Large intestine (tissue), 3 donors: ENCODE data around the gene TMBIM4. TPM values are rescaled to one million over a fixed set of nuclear protein-coding genes. Genes with fewer than 3 reads are reported as not detected.
"Not testable (repeated sequence)": the region's sequence is repeated elsewhere in the genome, so short reads cannot be mapped to it uniquely, and the experiment has no call there.

Experiments
- DNase-seq, 2 donors: peaks; one replicate each; pipeline versions ENCODE4 v3.0.0 to v3.0.0-alpha.2; 2013
- H3K27ac ChIP-seq: one replicate; pipeline ENCODE4 v1.5.1; 2013; ENCODE audit warnings: low read length
- H3K27me3 ChIP-seq: 2 replicates; pipeline ENCODE4 v1.6.1; 2013; ENCODE audit warnings: low read length; ENCODE audit not compliant: control insufficient read depth, insufficient read depth
- H3K36me3 ChIP-seq: 2 replicates; pipeline ENCODE4 v1.6.1; 2013; ENCODE audit warnings: low read length; ENCODE audit not compliant: control insufficient read depth, insufficient read depth
- H3K4me1 ChIP-seq: one replicate; pipeline ENCODE4 v1.6.1; 2013; ENCODE audit warnings: low read length; ENCODE audit not compliant: control insufficient read depth, insufficient read depth
- H3K4me3 ChIP-seq: one replicate; pipeline ENCODE4 v1.5.1; 2013; ENCODE audit warnings: low read length
- H3K9me3 ChIP-seq: one replicate; pipeline ENCODE4 v1.6.1; 2013; ENCODE audit warnings: mild to moderate bottlenecking, low read depth, low read length, moderate library complexity; ENCODE audit not compliant: control insufficient read depth
- WGBS: methylation state at CpG from one replicate; pipeline ENCODE4 v1.1.5; 2013; ENCODE audit warnings: low lambda C conversion rate; ENCODE audit not compliant: insufficient coverage; 5-methylcytosine and 5-hydroxymethylcytosine counted together
- polyA plus RNA-seq: library from polyadenylated mRNA; unstranded; fragments of 120-200 nt; gene quantifications from one replicate; pipeline ENCODE4 v1.2.1, GENCODE V29; 2013

Gene TMBIM4
- polyA plus RNA-seq, 1 donor, result 134 TPM

GRCh38 chr12:66187821-66188220 lies 18.0 kb upstream of the TMBIM4 start:
- no peak for DNase-seq
- H3K4me1 ChIP-seq, result peaks cover 5% of the 10 kb centered on the region
- 93% methylated on average over 3 of the region's 4 CpGs for WGBS
- no peaks in the 10 kb centered on the region for H3K36me3 ChIP-seq
- H3K4me3 ChIP-seq, result no peak overlapping the region
- H3K27ac ChIP-seq, result no peak overlapping the region
- H3K9me3 ChIP-seq, result peaks cover 5% of the 10 kb centered on the region
- peaks cover 32% of the 10 kb centered on the region for H3K27me3 ChIP-seq

- DNase-seq, result no peak
- H3K36me3 ChIP-seq, result no peaks in the 10 kb centered on the region
- no peak overlapping the region for H3K4me3 ChIP-seq
- peaks cover 5% of the 10 kb centered on the region for H3K9me3 ChIP-seq
- H3K27ac ChIP-seq, result no peak overlapping the region
- WGBS, result no CpG with 5 or more reads among the region's 2 CpGs
- H3K27me3 ChIP-seq, result peaks cover 32% of the 10 kb centered on the region
- H3K4me1 ChIP-seq, result peaks cover 5% of the 10 kb centered on the region
These were observed 17.2 kb upstream of the TMBIM4 start for GRCh38 chr12:66187036-66187435.

- not testable (repeated sequence) for H3K4me3 ChIP-seq, H3K4me1 ChIP-seq, H3K9me3 ChIP-seq, H3K27ac ChIP-seq, DNase-seq, H3K36me3 ChIP-seq
- H3K27me3 ChIP-seq, result peaks cover 25% of the 10 kb centered on the region
- whole genome bisulfite sequencing, result no CpG with 5 or more reads among the region's 3 CpGs
These were observed 15.0 kb upstream of the TMBIM4 start for GRCh38 chr12:66184822-66185221.

- no peak overlapping the region for H3K4me3 ChIP-seq
- H3K27ac ChIP-seq, result no peak overlapping the region
- no peak for DNase-seq
- no peaks in the 10 kb centered on the region for H3K4me1 ChIP-seq
- no CpG with 5 or more reads among the region's 3 CpGs for WGBS
- H3K9me3 ChIP-seq, result no peaks in the 10 kb centered on the region
- no peaks in the 10 kb centered on the region for H3K36me3 ChIP-seq
- H3K27me3 ChIP-seq, result peaks cover 16% of the 10 kb centered on the region
These were observed 13.2 kb upstream of the TMBIM4 start for GRCh38 chr12:66182956-66183355.

- no peaks in the 10 kb centered on the region for H3K36me3 ChIP-seq
- H3K4me1 ChIP-seq, result no peaks in the 10 kb centered on the region
- no CpG with 5 or more reads among the region's 1 CpG for WGBS
- peaks cover 12% of the 10 kb centered on the region for H3K27me3 ChIP-seq
- no peak overlapping the region for H3K27ac ChIP-seq
- no peak overlapping the region for H3K4me3 ChIP-seq
- peaks cover 10% of the 10 kb centered on the region for H3K9me3 ChIP-seq
- no peak for DNase-seq
These were observed 6.5 kb upstream of the TMBIM4 start for GRCh38 chr12:66176105-66176900.

- not testable (repeated sequence) for H3K4me3 ChIP-seq, DNase-seq, H3K27ac ChIP-seq, H3K36me3 ChIP-seq, H3K4me1 ChIP-seq, H3K9me3 ChIP-seq
- WGBS, result 77% methylated on average over 5 of the region's 54 CpGs
- peaks cover 12% of the 10 kb centered on the region for H3K27me3 ChIP-seq
These were observed 4.9 kb upstream of the TMBIM4 start for GRCh38 chr12:66174391-66175325.

- Histone ChIP-seq H3K4me3 (peak overlapping the region; percentile 81), H3K27me3 (no peaks in the 10 kb centered on the region), H3K9me3 (peaks cover 10% of the 10 kb centered on the region), H3K36me3 (no peaks in the 10 kb centered on the region), H3K27ac (peak overlapping the region; percentile 100), H3K4me1 (peaks cover 9% of the 10 kb centered on the region)
- no peak for DNase-seq
- WGBS, result 94% methylated on average over 3 of the region's 3 CpGs
These were observed 810 bp upstream of the TMBIM4 start for GRCh38 chr12:66170606-66171005.

- Histone ChIP-seq H3K36me3 (no peaks in the 10 kb centered on the region), H3K27ac (peak overlapping the region; percentile 100), H3K9me3 (peaks cover 7% of the 10 kb centered on the region), H3K4me1 (peaks cover 9% of the 10 kb centered on the region), H3K27me3 (no peaks in the 10 kb centered on the region), H3K4me3 (peak overlapping the region; percentile 81)
- no peak for DNase-seq
- WGBS, result 86% methylated on average over 3 of the region's 8 CpGs
These were observed 1.4 kb downstream of the TMBIM4 start for GRCh38 chr12:66168410-66168809.

GRCh38 chr12:66166561-66166960 lies 3.2 kb downstream of the TMBIM4 start:
- peaks cover 7% of the 10 kb centered on the region for H3K9me3 ChIP-seq
- no peaks in the 10 kb centered on the region for H3K36me3 ChIP-seq
- no peak overlapping the region for H3K27ac ChIP-seq
- no CpG with 5 or more reads among the region's 2 CpGs for WGBS
- no peak overlapping the region for H3K4me3 ChIP-seq
- DNase-seq, result no peak
- H3K4me1 ChIP-seq, result peaks cover 9% of the 10 kb centered on the region
- no peaks in the 10 kb centered on the region for H3K27me3 ChIP-seq

GRCh38 chr12:66165141-66165540 lies 4.7 kb downstream of the TMBIM4 start:
- H3K27me3 ChIP-seq, result no peaks in the 10 kb centered on the region
- peaks cover 9% of the 10 kb centered on the region for H3K4me1 ChIP-seq
- peaks cover 12% of the 10 kb centered on the region for H3K9me3 ChIP-seq
- WGBS, result no CpG with 5 or more reads among the region's 2 CpGs
- no peak overlapping the region for H3K4me3 ChIP-seq
- H3K36me3 ChIP-seq, result peaks cover 10% of the 10 kb centered on the region
- H3K27ac ChIP-seq, result no peak overlapping the region
- no peak for DNase-seq
